HG03520 (cell line): ENCODE measurements around the gene SNX27.

ENCODE experiments used
- ATAC-seq: cut with Tn5 transposase; IDR thresholded peaks from one replicate; pipeline ENCODE4 v1.9.1; 2021; ENCODE audit warnings: mild to moderate bottlenecking, moderate library complexity; ENCODE audit not compliant: unreplicated experiment

The SNX27 gene

DNA sequence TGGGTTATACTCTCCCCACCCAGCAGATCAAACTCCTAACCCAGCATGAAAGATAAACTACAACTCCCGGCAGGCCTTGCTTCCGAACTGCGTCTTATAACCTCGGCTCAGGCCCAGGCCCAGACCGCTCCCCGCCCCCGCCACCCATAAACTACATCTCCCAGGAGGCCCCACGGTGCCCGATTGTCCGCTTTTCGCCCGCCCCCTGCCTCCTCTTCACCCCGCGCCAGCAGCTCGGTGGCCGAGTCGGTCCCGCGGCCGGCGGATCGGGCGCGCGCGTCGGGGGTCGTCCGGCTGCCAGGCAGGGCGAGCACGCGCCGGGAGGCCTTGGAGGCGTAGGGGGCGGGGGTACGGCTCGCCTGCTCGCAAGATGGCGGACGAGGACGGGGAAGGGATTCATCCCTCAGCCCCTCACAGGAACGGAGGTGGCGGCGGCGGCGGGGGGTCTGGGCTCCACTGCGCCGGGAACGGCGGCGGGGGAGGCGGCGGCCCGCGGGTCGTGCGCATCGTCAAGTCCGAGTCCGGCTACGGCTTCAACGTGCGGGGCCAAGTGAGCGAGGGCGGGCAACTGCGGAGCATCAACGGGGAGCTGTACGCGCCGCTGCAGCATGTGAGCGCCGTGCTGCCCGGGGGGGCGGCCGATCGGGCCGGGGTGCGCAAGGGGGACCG is at the start of gene SNX27:
TSS of gene SNX27 (plus strand) at position 219 of the 669 bp plus-strand sequence. CDS start at position 371, 152 bp downstream.
- peak; percentile 82 for ATAC-seq

DNA sequence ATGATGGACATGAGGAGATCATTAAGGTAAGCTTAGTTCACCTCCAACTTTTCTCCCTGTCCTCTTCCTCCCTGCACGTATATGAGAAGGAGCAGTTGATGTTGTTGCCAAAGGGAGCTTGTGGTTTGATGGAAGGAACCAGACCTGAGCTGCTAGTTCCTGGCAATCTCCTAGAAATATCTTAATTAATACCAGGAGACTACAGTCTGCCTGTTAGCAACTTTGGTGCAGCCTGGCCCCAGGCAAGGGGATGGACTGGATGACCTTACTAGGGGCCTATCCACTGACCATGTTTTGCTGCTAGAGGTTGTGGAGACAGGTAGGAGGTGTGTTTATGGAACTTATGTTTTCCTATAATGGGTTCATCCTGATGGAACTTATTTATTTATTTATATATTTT is 49.2 kb upstream of the SNX27 start:
- ATAC-seq = no peak

DNA sequence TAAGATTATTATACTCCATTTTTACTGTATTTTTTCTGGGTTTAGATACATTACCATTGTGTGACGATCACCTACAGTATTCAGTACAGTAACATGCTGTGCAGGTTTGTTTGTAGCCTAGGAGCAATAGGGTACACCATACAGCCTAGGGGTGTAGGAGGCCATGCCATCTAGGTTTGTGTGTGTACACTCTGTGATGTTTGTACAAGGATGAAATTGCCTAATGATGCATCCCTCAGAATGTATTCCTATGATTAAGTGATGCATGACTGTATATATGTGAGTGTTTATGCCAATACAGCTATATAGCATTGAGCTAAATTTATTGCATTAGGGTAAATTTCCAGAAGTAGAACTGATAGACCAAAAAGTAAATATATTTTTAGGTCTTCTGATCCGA is 48.5 kb upstream of the SNX27 start:
- no peak for ATAC-seq

DNA sequence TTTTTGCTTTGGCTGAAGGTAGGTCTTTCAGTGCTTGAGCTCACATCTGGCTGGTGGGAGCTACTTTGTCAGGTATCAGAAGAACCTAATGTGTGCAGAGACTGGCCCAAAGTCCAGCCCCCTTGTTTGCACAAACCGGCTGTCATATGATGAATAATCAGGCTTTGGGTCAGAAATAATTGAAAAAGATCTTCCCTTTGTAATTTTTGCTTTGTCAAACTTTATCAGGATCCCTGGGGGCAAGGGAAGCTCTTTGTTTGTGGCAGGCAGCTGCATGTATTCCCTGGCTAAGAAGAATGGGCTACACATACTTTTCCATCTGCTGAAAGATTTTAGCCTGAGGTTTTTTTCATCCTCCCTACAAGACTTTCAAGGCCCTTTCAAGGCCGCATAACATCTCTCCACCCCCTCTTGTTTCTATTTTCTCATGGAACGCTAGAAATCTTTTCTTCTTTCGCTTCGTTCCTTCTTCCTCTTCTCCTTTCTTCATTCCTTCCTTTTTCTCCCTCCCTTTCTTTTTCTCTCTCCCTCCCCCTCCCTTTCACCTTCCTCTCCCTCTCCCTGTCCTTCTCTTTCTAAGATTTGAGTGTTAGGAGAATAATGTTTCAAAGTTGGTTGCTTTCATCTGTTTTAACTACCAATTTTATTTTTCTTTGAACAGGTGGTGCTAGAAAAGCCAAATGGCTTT is 46.2 kb upstream of the SNX27 start:
- ATAC-seq = no peak

DNA sequence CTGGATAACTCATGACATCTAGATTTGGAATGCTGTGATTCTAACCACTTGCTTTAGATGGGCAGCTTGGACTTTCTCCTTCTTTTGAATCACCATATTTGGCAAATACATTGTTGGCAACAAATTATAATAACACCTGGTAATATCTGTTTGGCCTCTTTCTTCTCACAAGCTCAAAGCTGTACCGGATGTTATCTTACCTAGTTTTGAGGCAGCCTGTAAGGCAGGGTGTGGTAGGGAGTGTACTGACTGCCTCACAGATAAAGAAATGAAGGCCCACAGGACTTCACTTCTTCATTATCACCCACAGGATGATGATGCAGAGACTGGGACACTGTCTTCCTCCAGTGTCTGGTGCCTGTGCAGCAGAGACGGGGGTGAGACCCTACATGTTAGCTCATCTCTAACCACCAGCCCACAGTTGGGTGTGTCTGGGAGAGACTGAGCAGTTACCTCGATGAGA is 43.2 kb upstream of the SNX27 start:
- no peak for ATAC-seq

DNA sequence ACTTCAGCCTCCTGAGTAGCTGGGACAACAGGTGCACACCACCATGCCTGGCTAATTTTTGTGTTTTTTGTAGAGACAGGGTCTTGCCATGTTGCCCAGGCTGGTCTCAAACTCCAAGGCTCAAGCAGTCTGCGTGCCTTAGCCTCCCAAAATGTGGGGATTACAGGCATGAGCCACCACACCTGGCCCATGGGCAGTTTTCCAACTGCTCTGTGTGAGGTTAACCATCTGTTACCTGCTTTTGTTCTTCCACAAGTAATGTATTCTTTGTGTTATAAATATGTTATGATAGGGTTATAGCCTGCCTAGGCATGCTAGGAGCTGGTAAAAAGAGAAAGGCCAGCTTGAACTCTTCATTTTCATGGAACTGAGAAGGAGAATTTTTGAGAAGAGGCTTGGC is 41.0 kb upstream of the SNX27 start:
- ATAC-seq = no peak

DNA sequence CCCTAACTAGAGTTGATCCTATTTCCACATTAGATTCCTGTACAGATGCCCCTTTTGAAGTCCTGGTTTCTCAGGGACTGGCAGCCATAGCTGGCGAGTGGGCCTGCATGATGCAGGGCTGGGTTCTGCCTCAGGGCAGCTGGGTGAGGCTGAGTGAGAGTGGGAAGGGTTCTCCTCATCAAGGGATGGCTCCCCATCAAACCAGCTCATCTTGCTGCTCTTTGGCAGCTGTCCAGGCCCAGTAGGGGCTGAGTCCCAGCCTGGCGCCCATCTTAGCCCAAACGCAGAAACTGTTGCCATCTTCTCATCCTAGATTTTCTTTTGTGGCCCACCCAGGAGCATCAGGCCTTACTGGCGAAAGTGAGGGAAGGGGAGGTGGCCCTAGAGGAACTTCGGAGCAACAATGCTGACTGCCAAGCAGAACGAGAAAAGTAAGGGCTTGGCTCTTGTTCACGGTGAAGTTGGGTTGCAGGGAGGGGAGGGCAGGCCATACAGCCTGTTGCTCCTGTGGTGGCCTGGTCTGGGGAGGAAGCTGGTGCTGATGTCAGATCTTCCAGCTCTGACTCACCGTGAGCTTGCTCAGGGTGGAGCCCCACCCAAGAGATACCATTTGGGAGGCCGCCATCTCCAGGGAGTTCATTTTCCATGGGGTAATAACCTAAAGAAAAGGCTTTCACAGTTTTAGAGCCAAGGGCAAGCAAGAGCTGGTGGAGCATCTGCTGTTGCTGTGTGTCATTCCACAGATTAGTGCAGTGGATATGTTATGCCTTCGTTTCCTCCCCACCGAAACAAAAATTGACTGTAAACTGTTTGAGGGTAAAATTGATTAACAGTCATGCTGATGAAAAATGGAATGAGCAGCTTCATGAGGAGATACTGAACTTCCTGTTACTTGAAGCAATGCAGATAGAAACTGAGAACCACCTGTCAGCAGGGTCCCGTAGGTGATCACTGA is 37.0 kb upstream of the SNX27 start:
- ATAC-seq = no peak

DNA sequence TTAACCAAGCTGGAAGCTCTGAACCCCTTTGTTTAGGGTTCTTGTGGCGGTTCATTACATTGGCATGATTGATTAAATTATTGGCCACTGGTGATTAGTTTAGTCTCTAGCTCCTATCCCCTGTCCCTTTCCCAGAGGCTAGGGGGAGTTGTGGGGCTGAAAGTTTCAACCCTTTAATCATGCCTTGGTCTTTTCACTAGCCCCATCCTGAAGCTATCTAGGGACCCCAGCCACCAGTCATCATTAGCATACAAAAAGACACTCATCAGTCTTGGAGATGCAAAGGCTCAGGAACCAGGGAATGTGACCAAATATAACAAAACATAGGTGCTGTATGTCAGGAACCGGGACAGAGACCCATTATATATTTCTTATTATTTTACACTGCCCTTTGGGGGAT is 34.7 kb upstream of the SNX27 start:
- no peak for ATAC-seq

DNA sequence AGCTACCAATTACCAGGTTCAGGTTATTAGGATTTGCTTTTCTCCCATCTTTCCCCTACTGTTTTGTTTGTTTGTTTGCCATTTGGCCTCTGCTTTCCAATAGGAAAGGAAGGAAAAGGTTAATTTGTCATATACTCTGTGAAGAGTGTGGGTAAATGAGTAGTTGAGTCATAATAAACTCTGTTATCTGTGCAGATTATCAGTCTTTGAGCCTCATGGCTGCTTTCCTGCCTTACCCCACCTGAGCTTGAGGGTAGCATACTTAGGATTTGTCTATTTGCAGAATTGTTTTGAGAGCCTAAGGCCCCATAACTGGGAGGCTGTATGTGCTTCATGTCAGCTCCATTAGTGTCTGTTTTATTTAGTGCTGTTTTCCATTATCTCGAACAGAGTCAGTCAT is 32.9 kb upstream of the SNX27 start:
- no peak for ATAC-seq

DNA sequence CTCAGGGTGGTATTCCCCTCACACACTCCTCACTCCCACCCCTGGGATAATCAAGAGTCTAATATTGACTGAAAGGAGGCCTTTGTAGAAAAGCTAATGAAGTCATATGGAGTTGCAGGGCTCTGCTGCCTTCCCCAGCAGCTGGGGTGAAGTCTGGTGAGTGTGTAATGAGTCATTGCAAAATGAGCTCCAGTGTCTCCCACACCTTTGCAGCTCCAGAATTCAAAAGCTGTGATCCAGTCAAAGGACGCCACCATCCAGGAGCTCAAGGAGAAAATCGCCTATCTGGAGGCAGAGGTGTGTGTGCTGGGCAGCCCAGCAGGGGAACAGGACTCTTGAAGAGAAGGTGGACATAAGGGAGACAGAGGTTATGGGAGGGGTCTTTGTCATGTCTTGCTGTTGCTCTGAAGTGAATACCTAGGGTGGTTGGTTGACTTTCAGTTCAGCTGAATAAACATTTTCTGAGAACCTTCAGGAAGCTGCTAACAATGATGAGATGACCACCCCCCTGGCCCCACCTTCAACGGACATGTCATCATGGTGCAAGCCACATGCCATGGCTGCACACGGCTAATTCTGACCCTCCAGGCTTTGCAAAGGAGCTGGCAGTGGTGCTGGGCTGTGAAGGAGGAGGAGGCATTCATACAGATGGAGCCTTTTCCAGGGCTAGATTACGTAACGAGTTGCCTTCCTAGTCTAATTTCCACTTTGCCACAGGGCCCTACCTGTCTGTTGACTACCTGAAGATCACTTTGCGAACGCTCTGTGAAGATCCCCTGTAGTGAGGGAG is 32.2 kb upstream of the SNX27 start:
- no peak for ATAC-seq

DNA sequence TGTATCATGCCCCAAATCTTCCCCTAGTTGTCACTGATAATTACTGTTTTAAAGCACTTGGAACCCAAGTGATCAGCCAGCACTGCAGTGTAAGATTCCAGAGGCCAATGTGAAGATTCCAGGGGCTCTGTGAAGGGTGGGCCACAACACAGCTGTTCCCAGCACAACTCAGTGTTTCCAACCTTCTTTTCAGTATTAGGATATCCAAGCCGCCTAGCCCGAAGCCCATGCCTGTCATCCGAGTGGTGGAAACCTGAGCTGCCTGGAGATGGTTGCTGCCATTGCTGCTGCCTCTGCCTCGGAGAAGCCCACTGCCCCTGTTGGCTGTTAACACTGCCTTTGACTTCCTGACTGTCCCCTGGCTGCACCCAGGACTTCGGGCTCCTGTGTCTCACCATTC is 30.4 kb upstream of the SNX27 start:
- ATAC-seq = no peak

DNA sequence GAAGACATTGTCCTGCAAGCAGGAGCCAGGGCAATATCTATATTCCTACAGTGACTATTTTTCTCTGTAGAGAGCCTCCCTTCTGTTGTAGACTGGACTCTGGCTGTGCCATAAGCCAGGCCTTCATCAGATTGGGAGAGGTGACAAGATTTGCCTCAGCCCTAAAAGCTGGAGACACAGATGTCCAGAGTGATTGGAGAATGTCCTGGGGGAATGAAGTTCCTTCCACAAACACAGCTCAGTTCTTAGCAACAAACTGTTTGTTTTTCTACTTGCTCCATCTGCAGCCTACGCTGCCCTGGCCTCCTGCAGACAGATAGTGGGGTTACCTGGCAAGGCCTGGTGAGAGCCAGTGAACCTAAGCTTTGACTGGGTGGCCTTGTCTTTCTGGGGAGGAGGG is 29.9 kb upstream of the SNX27 start:
- no peak for ATAC-seq

DNA sequence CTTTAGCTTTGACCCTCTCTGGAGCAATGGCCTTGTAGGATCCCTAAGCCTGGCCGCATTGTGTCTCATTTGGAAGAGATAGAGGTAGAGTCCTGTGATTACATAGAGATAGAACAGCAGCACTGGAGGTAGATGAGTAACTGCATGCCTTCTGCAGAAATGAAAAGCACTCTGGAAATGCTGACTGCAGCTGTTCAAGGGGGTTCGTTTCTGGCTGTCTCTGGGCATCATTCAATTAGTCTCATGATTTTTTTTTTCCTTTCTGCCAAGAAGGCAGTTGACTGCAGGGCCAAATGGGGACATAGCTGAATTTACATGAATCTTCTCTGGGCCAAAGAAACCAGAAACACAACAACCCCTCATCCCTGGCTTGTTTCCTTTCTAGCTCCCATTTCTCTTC is 28.1 kb upstream of the SNX27 start:
- ATAC-seq = no peak

DNA sequence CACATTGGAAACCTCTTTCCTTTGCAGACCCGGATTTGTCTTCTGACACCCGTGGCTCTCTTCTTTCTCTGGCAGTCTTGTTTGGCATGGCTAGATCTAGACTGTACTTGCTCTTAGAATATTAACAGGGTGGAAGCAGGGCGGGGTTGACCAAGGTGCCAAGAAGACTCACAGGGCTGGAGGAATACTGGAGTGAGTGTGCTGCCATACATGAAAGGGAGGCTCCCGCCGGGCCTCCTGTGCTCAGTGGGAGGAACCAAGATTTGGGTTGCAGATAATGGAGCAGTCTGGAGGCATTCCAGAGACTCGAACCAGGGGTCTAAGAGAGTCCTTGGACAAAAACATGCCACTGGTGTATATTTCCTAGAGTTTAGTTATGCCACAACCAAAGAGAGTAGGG is 27.6 kb upstream of the SNX27 start:
- no peak for ATAC-seq

DNA sequence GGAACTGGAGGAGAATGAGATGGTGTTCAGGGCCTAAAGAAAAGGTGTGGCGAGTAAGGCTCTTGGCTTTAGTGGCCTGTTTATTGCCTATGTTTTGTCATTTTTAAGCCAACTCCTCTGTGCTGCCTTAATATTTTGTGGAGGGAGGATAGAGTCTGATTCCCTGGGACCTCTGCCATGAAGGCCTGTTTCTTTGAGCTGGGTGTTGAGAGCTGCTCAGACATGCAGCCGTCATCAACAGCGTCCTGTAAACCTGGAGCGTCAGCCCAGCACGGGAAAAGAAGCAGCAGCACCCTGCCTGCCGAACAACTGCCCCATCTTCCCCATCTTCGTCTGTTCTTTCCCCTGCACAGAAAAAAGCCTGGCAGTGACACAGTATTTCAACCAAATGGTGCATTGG is 27.1 kb upstream of the SNX27 start:
- no peak for ATAC-seq

DNA sequence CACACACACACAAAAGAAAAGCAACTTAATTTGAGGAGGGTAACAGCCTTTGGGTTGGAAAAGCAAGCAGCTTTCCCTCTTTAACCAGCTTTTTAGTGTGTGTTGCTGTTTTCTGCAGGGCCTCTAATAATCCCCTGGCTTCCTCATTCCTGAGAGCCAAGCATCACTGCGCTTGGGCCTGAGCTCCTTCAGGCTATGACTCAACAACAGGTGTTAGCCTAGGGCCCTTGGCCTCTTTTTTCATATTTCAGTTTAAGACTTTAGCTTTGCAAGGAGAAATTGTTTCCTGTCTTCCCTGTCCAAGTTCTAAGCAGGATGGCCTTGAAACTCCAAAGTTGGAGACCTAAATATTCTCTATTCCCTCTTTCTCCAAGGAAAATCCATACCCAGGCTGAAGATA is 26.2 kb upstream of the SNX27 start:
- ATAC-seq = no peak

DNA sequence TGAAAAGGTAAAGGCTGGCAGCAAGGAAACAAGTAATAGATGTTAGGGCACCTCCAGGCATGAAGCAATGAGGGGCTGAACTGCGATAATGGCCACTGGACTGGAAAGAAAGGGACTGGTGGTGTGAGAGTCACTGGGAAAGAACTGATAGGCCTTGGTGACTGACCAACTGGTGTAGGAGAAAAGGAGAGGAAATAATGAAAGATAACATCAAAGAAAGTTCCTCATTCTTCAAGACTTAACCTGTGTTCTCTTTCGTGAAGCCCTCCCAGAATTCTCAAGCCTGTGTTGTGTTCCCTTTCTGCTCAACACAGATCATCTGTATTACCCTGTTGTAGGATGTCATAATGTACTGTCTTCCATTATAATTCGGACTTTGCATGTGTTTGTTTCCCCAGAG is 20.9 kb upstream of the SNX27 start:
- ATAC-seq = no peak

DNA sequence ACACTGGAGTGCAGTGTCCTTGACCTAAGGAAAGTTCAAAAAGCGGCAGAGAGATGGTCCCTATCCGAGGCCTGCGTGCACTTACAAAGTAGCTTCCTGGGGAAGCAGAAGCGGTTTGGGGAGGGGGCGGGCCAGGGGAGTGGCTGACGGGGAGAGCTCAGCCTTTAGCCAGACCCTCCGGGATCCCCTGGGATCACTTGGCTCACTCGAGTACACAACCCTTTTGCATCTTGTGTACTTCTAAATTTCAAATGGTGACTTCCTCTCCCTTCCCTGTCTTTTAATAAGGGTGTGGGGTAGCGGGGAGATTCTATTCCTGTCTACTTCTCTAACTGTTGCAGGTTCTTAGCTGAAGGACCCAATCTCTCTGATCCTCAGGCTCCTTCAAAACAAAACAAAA is 18.1 kb upstream of the SNX27 start:
- ATAC-seq = no peak

DNA sequence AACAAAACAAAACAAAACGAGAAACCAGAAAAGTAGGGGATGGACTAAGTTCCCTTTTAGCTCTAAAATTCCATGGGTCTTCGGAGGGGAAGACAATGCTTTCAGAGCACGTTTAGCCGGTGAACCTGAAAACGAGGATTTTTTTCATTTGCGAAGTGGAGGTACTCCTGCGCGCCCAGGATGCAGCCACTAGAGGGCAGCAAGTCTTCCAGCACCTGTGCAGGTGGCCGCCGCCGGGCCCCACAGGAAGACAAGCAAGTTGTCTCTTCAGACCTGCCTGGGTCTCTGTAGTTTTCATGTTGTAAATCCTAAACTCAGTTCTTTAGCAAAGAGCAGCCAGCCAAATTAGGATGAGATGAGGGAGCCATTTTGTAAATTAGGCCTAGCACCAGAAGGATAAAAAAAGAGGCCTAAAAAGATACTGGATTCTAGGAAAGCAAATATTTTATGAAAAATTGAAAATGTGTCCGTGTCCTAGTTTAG is 17.7 kb upstream of the SNX27 start:
- ATAC-seq = no peak

DNA sequence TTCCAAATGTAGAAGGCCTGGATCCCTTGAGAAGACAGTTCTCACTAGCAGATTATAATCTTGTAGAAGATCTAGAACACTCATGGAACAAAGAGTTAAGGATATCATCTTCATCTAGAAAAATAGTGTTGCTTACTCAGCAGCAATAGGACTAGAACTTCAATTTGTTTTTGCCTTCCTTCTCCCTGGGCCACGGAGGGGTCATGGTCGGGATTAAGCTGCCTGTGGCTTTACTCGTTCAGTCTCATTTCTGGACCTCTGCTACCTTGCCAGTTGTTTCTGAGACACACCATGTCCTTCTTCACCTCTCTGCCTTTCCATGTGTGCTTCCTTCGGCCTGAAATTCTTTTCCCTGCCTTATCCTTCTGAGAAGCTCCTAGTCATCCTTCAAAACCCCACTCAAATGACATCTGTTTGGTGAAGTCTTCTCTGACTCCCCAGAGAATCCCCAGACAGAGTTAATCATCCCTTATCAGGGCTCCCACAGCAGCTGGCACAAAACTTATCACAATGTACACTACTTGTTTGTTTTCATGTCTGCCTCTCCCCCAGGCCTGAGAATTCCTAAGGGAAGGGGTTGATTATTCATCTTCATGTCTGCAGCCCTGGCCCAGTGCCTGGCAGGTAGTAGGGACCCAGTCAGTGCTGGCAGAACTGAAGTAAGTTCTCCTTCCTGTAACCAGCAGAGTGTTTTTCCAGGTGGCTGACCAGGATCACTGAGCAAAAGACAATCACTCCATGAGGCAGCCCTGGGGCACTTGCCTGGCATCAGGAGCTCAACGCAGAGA is 15.5 kb upstream of the SNX27 start:
- ATAC-seq = no peak
